Uterus (tissue), 2 donors: Measurements from ENCODE around the gene ZNF609.

Experiments
- POLR2A ChIP-seq, 2 donors: fragments of 450-650 bp; IDR thresholded peaks; one replicate each; pipeline ENCODE4 v1.6.1; 2016; ENCODE audit warnings: antibody characterized with exemption in 2 of 2, mild to moderate bottlenecking in 1 of 2, moderate library complexity in 1 of 2
- TF ChIP-seq, protein P1 (sequence below), 4 experiments: fragments of 200-600 bp in 2 of 4; fragments of 450-650 bp in 2 of 4; sonication (generic) in 2 of 4; IDR thresholded peaks; one replicate each; pipeline ENCODE4 v1.5.1; 2016 to 2019; ENCODE audit warnings: antibody characterized with exemption in 4 of 4, mild to moderate bottlenecking in 2 of 4, moderate library complexity in 1 of 4

DNA sequence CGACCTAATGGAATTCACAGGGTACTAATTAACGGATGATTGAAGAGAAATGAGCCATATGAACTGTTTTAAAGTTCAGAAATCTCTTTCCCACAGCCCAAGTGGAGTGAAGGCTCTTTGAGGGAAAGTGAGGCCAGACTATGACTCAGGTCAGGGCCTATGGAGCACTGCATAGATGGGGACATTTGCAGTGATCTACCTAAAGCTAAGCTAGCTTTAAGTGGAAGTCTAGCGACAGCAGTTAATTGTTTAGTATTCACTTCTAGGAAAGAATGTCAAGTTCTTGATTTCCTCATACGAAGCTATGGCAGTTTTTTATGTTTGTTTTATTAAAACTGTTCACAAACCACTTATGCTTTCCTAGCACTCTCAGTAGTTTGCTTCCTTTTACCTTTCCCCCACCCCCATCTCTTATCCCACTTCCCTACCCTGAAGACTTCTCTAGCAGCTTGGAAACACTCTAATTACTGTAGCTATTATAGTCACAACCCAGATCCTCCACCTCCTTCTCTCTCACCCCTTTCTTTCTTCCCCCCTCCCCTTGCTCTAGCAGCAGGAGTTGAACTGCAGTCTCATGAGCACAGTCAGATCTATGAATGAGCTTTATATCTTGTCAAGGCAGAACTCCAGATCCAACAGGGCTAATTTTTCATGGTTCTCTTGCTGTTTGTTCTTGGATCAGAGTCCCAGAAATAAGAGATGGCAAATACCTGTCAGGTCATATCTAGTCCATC is 6.2 kb downstream of the ZNF609 start:
- TF ChIP-seq, protein P1, sequence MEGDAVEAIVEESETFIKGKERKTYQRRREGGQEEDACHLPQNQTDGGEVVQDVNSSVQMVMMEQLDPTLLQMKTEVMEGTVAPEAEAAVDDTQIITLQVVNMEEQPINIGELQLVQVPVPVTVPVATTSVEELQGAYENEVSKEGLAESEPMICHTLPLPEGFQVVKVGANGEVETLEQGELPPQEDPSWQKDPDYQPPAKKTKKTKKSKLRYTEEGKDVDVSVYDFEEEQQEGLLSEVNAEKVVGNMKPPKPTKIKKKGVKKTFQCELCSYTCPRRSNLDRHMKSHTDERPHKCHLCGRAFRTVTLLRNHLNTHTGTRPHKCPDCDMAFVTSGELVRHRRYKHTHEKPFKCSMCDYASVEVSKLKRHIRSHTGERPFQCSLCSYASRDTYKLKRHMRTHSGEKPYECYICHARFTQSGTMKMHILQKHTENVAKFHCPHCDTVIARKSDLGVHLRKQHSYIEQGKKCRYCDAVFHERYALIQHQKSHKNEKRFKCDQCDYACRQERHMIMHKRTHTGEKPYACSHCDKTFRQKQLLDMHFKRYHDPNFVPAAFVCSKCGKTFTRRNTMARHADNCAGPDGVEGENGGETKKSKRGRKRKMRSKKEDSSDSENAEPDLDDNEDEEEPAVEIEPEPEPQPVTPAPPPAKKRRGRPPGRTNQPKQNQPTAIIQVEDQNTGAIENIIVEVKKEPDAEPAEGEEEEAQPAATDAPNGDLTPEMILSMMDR (IDR thresholded peaks at IDR 0.05): no peak
- no peak for TF ChIP-seq POLR2A (IDR thresholded peaks at IDR 0.05)
